HepG2 (cell line): ENCODE data around the gene ACSL1. TPM values are rescaled to one million over a fixed set of nuclear protein-coding genes. Genes with fewer than 3 reads are reported as not detected.

Experiments
- FOXK1 ChIP-seq: sonication (generic); formaldehyde crosslinking; IDR thresholded peaks from 2 replicates; pipeline ENCODE4 v1.4.0; 2020; ENCODE audit warnings: low read depth, missing genetic modification reagents, borderline replicate concordance
- GZF1 ChIP-seq: sonication (generic); formaldehyde crosslinking; IDR thresholded peaks from 2 replicates; pipeline ENCODE4 v1.5.1; 2020; ENCODE audit warnings: mild to moderate bottlenecking, missing genetic modification reagents
- HOXA3 ChIP-seq: sonication (generic); formaldehyde crosslinking; IDR thresholded peaks from 2 replicates; pipeline ENCODE4 v1.5.0; 2020; ENCODE audit warnings: missing genetic modification reagents
- HOXA5 ChIP-seq: sonication (generic); formaldehyde crosslinking; IDR thresholded peaks from 2 replicates; pipeline ENCODE4 v1.4.0; 2020; ENCODE audit warnings: missing genetic modification reagents
- HOXA7 ChIP-seq: sonication (generic); formaldehyde crosslinking; IDR thresholded peaks from 2 replicates; pipeline ENCODE4 v1.8.1; 2022; ENCODE audit warnings: mild to moderate bottlenecking, missing genetic modification reagents, moderate library complexity
- MYC ChIP-seq: sonication (generic); formaldehyde crosslinking; IDR thresholded peaks from 2 replicates; pipeline ENCODE4 v1.9.0; 2021; ENCODE audit warnings: missing genetic modification reagents, borderline replicate concordance
- NFE2 ChIP-seq: sonication (generic); formaldehyde crosslinking; IDR thresholded peaks from 2 replicates; pipeline ENCODE4 v1.4.0; 2020; ENCODE audit warnings: missing genetic modification reagents
- PHF21A ChIP-seq: sonication (generic); formaldehyde crosslinking; IDR thresholded peaks from 2 replicates; pipeline ENCODE4 v1.5.0; 2020; ENCODE audit warnings: mild to moderate bottlenecking, missing genetic modification reagents
- SMARCC2 ChIP-seq: fragments of 450-650 bp; IDR thresholded peaks from 2 replicates; pipeline ENCODE4 v1.6.1; 2017; ENCODE audit warnings: antibody characterized with exemption, mild to moderate bottlenecking
- SSRP1 ChIP-seq: IDR thresholded peaks from 2 replicates; pipeline ENCODE4 v1.6.1; 2016; ENCODE audit warnings: control low read depth
- ZBTB7A ChIP-seq: sonication (generic); formaldehyde crosslinking; IDR thresholded peaks from 2 replicates; pipeline ENCODE4 v1.8.0; 2022; ENCODE audit warnings: mild to moderate bottlenecking, missing genetic modification reagents
- ZMYM2 ChIP-seq: sonication (generic); formaldehyde crosslinking; IDR thresholded peaks from 2 replicates; pipeline ENCODE4 v1.8.0; 2022; ENCODE audit warnings: mild to moderate bottlenecking, missing genetic modification reagents
- ZNF337 ChIP-seq: sonication (generic); formaldehyde crosslinking; IDR thresholded peaks from 2 replicates; pipeline ENCODE4 v1.5.1; 2020; ENCODE audit warnings: missing genetic modification reagents, low read depth, mild to moderate bottlenecking, borderline replicate concordance
- ZNF430 ChIP-seq: sonication (generic); formaldehyde crosslinking; IDR thresholded peaks from 2 replicates; pipeline ENCODE4 v1.9.0; 2021; ENCODE audit warnings: mild to moderate bottlenecking, missing genetic modification reagents
- ZNF556 ChIP-seq: sonication (generic); formaldehyde crosslinking; IDR thresholded peaks from 2 replicates; pipeline ENCODE4 v1.4.0; 2020; ENCODE audit warnings: mild to moderate bottlenecking, missing genetic modification reagents, borderline replicate concordance
- ZNF567 ChIP-seq: sonication (generic); formaldehyde crosslinking; IDR thresholded peaks from 2 replicates; pipeline ENCODE4 v1.8.1; 2023; ENCODE audit warnings: mild to moderate bottlenecking, missing genetic modification reagents, borderline replicate concordance
- ZNF605 ChIP-seq: sonication (generic); formaldehyde crosslinking; IDR thresholded peaks from 2 replicates; pipeline ENCODE4 v1.8.0; 2022; ENCODE audit warnings: mild to moderate bottlenecking, missing genetic modification reagents
- ZNF749 ChIP-seq: sonication (generic); formaldehyde crosslinking; IDR thresholded peaks from 2 replicates; pipeline ENCODE4 v1.8.0; 2022; ENCODE audit warnings: mild to moderate bottlenecking, missing genetic modification reagents, moderate library complexity, borderline replicate concordance
- polyA plus RNA-seq, 8 experiments: library from polyadenylated mRNA; depleted of rRNA in 3 of 8; stranded (reverse) in 7 of 8; unstranded in 1 of 8; fragments of >200 nt; fragmentation: Illumina TruSeq in 4 of 8; extraction: Trizol in 4 of 8; gene quantifications; 2 replicates each; pipeline versions ENCODE4 v1.2.1 to v1.2.3, GENCODE V29; 2011 to 2016; ENCODE audit warnings: low read depth in 4 of 8, missing spikeins in 1 of 8, mixed read lengths in 1 of 8; ENCODE audit not compliant: insufficient read depth in 1 of 8
- total RNA-seq, 5 experiments: library from RNA; depleted of rRNA; stranded (reverse); fragments of >200 nt; fragmentation: Illumina TruSeq; extraction: Trizol; gene quantifications; 2 replicates each; pipeline ENCODE4 v1.2.3, GENCODE V29; 2016; ENCODE audit warnings: low read depth in 1 of 5
- TF ChIP-seq, protein P1 (sequence below): IDR thresholded peaks from 2 replicates; pipeline ENCODE4 v1.6.1; 2016; ENCODE audit warnings: control low read depth
- TF ChIP-seq, protein P2 (sequence below): sonication (generic); formaldehyde crosslinking; IDR thresholded peaks from 2 replicates; pipeline ENCODE4 v1.4.0; 2020; ENCODE audit warnings: missing genetic modification reagents
- TF ChIP-seq, protein P3 (sequence below): sonication (generic); formaldehyde crosslinking; IDR thresholded peaks from 2 replicates; pipeline ENCODE4 v1.4.0; 2020; ENCODE audit warnings: missing genetic modification reagents, mild to moderate bottlenecking, borderline replicate concordance
- TF ChIP-seq, protein P4 (sequence below): sonication (generic); formaldehyde crosslinking; IDR thresholded peaks from 2 replicates; pipeline ENCODE4 v1.8.0; 2022; ENCODE audit warnings: missing genetic modification reagents, mild to moderate bottlenecking, moderate library complexity, borderline replicate concordance

ACSL1 gene
- total and polyA plus RNA-seq, 2 of the 13 experiments (the other 11 are each of a cell fraction or from before 2014, with no cell fraction given), result 10.0 to 29.8 TPM

DNA sequence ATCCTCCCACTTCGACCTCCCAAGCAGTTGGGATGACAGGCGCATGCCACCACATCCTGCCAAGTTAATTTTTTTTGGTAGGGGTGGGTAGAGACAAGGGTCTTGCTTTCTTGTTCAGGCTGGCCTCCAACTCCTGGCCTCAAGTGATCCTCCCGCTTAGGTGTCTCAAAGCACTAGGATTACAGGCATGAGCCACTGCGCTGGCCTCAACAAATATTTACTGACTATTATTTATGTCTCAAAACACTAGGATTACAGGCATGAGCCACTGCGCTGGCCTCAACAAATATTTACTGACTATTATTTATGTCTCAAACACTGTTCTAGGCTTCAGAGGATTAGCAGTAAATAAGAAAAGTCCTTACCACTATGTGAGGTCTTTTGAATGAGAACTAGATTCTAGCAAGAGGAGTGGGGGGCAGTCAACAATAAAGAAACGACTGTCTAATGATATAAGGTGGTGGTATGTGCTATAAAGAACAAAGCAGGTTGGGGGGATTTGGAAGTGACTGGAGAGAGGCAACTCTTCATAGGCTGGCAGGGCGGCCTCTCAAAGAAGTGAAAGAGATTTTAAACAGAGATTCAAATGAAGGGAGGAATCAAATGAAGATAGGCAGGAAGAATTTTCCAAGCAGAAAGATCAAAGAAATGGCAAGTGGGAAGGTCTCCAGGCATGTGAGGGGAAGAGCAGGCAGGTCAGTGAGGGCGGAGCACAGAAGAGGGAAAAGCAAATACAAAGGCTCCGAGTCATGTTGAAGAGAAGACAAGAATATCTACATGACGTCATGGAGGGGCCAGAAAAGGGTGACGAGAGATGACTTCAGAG, 12.7 kb upstream of the ACSL1 start (continued):
- TF ChIP-seq, protein P1, sequence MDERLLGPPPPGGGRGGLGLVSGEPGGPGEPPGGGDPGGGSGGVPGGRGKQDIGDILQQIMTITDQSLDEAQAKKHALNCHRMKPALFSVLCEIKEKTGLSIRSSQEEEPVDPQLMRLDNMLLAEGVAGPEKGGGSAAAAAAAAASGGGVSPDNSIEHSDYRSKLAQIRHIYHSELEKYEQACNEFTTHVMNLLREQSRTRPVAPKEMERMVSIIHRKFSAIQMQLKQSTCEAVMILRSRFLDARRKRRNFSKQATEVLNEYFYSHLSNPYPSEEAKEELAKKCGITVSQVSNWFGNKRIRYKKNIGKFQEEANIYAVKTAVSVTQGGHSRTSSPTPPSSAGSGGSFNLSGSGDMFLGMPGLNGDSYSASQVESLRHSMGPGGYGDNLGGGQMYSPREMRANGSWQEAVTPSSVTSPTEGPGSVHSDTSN (CRISPR knock-in tag), result no peak
- TF ChIP-seq ZNF556 (CRISPR knock-in tag) (0 out of 2 replicates have a peak, but pooled peaks have one; percentile 34), ZNF605 (CRISPR knock-in tag) (peak; percentile 53; the same call in 1 of the 2 replicates), SMARCC2 (no peak), ZMYM2 (CRISPR knock-in tag) (peak; percentile 59; the same call in 1 of the 2 replicates), HOXA5 (CRISPR knock-in tag) (0 out of 2 replicates have a peak, but pooled peaks have one; percentile 83), FOXK1 (CRISPR knock-in tag) (peak; percentile 92), NFE2 (0 out of 2 replicates have a peak, but pooled peaks have one; percentile 40), ZBTB7A (CRISPR knock-in tag) (no peak), ZNF567 (CRISPR knock-in tag) (no peak), ZNF749 (no peak; the same call in 1 of the 2 replicates), MYC (CRISPR knock-in tag) (no peak), HOXA3 (CRISPR knock-in tag) (peak; percentile 93), ZNF337 (CRISPR knock-in tag) (no peak), ZNF430 (peak; percentile 60; the same call in 1 of the 2 replicates), GZF1 (CRISPR knock-in tag) (no peak), SSRP1 (CRISPR knock-in tag) (no peak), PHF21A (peak; percentile 73), HOXA7 (CRISPR knock-in tag) (no peak)
- TF ChIP-seq, protein P2, sequence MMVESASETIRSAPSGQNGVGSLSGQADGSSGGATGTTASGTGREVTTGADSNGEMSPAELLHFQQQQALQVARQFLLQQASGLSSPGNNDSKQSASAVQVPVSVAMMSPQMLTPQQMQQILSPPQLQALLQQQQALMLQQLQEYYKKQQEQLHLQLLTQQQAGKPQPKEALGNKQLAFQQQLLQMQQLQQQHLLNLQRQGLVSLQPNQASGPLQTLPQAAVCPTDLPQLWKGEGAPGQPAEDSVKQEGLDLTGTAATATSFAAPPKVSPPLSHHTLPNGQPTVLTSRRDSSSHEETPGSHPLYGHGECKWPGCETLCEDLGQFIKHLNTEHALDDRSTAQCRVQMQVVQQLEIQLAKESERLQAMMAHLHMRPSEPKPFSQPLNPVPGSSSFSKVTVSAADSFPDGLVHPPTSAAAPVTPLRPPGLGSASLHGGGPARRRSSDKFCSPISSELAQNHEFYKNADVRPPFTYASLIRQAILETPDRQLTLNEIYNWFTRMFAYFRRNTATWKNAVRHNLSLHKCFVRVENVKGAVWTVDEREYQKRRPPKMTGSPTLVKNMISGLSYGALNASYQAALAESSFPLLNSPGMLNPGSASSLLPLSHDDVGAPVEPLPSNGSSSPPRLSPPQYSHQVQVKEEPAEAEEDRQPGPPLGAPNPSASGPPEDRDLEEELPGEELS (CRISPR knock-in tag), result peak; percentile 91
- TF ChIP-seq, protein P3, sequence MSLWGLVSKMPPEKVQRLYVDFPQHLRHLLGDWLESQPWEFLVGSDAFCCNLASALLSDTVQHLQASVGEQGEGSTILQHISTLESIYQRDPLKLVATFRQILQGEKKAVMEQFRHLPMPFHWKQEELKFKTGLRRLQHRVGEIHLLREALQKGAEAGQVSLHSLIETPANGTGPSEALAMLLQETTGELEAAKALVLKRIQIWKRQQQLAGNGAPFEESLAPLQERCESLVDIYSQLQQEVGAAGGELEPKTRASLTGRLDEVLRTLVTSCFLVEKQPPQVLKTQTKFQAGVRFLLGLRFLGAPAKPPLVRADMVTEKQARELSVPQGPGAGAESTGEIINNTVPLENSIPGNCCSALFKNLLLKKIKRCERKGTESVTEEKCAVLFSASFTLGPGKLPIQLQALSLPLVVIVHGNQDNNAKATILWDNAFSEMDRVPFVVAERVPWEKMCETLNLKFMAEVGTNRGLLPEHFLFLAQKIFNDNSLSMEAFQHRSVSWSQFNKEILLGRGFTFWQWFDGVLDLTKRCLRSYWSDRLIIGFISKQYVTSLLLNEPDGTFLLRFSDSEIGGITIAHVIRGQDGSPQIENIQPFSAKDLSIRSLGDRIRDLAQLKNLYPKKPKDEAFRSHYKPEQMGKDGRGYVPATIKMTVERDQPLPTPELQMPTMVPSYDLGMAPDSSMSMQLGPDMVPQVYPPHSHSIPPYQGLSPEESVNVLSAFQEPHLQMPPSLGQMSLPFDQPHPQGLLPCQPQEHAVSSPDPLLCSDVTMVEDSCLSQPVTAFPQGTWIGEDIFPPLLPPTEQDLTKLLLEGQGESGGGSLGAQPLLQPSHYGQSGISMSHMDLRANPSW (CRISPR knock-in tag), result peak; percentile 60; the same call in 1 of the 2 replicates
- TF ChIP-seq, protein P4, sequence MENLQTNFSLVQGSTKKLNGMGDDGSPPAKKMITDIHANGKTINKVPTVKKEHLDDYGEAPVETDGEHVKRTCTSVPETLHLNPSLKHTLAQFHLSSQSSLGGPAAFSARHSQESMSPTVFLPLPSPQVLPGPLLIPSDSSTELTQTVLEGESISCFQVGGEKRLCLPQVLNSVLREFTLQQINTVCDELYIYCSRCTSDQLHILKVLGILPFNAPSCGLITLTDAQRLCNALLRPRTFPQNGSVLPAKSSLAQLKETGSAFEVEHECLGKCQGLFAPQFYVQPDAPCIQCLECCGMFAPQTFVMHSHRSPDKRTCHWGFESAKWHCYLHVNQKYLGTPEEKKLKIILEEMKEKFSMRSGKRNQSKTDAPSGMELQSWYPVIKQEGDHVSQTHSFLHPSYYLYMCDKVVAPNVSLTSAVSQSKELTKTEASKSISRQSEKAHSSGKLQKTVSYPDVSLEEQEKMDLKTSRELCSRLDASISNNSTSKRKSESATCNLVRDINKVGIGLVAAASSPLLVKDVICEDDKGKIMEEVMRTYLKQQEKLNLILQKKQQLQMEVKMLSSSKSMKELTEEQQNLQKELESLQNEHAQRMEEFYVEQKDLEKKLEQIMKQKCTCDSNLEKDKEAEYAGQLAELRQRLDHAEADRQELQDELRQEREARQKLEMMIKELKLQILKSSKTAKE (CRISPR knock-in tag), result peak; percentile 85
